ENCODE data around the gene RABGEF1.

GRCh38 chr7:66815951-66816350, 75.4 kb downstream of the RABGEF1 start:
- TF ChIP-seq CTCF (conservative IDR thresholded peaks at IDR 0.05) (no peak), EZH2 (IDR thresholded peaks at IDR 0.05; ENCODE audit: low read depth) (no peak)

Measured in PC-9 (cell line).